Embryonic facial prominence (tissue), 1 donor: ENCODE results near the gene CXCR1.
"Not testable (repeated sequence)": the region's sequence is repeated elsewhere in the genome, so short reads cannot be mapped to it uniquely, and the experiment has no call there.

Experiments
- DNase-seq: peaks from one replicate; pipeline ENCODE4 v3.0.0-alpha.2; 2016; ENCODE audit errors: extremely low spot score

The CXCR1 gene

DNA sequence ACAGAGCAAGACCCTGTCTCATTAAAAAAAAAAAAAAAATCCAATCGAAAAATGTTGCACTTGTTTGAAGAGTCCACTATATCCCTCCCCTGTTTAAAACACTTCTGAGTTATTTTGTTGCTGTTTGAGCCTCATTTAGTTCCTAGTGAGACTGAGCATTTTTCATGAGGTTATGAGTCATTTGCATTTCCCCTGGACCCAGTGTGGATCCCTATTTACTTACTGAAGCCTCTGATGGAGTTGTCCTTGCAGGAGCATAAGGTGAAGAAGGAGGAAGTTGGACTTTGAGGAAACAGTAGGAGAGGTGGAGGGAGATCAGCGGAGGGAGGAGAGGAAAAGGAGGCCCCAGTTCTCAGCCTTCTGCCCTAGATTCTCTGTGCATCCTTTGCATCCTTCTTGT lies 5.1 kb downstream of the CXCR1 start:
- no peak for DNase-seq

- DNase-seq: no peak
These were observed 10.7 kb downstream of the CXCR1 start for GRCh38 chr2:218155953-218156479.

- DNase-seq: no peak
These were observed 14.0 kb downstream of the CXCR1 start for GRCh38 chr2:218152777-218153176.

GRCh38 chr2:218152172-218152571 lies 14.6 kb downstream of the CXCR1 start:
- DNase-seq: no peak

- DNase-seq: no peak
These were observed 16.8 kb downstream of the CXCR1 start for GRCh38 chr2:218149848-218150440.

DNA sequence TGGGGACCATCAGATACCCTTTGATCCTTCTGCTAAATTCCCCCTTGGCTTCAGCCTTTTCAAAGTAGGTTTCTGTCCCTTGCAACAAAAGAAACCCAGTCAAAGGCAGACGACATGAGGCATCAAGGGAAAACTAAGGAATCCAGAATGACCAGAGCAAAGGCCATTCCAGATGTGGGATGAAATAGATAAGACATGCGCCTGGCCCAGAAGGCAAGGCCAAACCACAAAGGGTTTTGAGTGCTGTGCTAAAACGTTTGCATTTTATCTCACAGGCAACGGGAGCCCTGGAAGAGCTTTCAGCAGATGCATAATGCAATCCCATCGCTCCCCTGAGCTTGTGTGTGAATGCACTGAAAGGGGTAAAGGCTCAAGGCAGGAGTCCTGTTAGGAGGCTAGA lies 17.7 kb downstream of the CXCR1 start:
- DNase-seq: no peak

GRCh38 chr2:218146056-218146455 lies 20.7 kb downstream of the CXCR1 start:
- DNase-seq: no peak

GRCh38 chr2:218145124-218145523 lies 21.6 kb downstream of the CXCR1 start:
- DNase-seq: no peak

DNA sequence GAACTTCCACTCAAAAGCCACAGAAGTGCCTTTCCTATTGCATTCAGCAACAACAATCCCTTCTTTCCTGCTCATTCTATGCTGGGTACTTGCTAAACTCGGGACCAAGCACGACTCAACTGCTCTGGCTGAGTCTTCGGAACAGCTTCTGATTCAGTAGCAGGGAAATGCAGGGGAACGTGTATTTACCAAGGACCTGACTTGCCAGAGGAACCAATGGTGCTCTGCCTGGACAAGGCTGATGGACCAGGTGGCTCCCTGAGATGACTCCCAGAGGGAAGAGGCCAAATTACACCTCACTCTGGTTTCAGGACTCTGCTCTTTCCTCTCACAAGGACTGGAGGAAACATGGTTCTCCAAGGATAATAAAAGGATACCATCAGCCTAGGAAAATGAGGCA lies 28.7 kb downstream of the CXCR1 start:
- DNase-seq: no peak

GRCh38 chr2:218137514-218137913 lies 29.2 kb downstream of the CXCR1 start:
- no peak for DNase-seq

DNA sequence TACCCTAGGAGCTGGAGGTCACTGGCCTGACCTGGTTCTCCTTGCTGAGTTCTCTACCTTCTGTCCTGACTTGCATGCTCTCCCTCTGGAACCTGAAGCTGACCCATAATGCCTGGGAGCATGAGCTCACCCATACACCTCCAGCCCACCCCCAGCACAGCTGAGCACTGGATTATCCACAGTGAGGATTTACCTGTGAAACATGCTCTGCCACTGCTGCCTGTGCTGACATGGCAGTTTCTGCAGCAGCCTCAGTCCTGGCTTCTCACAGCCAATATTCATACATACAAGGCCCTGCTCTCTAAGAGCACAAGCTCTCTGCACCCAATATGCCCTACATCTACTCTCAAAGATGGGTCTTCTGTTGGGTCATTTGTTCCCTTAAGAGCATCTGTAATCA lies 35.9 kb downstream of the CXCR1 start:
- DNase-seq: no peak

DNA sequence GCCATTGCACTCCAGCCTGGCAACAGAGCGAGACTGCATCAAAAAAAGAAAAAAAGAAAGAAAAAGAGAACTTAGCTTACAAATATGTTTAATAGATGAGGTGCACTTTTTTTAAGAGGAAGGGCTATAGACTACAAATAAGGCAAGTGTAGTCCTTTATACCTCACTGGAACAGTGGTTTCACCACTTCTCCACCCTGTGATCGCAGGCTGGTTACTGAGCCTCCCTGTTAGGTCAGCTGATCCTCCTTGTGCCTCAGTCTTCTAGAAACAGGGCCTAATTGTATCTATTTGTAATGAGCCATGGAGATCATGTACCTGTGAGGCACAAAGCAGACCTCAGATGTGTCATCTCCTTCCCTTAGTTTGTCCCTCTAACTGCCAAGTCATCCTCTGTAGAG lies 36.4 kb downstream of the CXCR1 start:
- no peak for DNase-seq

DNA sequence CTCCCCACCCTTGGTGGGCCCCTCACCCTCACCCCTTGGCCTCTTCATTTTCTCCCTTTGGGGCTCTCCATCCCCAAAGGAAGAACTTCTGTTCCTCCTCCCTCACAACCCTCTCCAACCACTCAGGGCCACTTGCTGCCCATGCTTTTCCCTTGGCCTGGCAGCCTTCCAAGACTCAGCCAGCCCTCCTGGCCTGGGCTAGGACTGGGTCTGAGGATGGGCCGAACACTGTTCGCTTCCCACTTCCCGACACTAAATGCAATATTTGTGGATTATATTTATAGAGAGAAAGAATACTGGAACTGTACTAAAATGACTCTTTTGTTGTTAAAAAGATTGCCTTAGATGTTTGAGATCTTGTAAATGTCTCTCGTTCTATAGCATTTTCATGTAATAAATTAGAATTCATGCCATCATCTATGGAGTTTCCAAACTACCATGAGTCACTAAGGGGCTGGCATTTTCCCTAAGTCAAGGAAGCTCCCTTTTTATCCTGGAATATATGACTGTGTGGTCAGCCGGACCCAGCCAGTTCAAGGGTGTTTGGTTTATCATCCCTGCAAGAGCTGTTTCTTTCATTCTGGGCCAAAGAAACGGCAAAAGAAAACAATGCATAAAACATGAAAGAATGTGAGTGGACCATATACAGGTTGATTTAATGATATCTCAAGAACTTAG lies 37.2 kb downstream of the CXCR1 start:
- DNase-seq: no peak

GRCh38 chr2:218128781-218129457 lies 37.8 kb downstream of the CXCR1 start:
- DNase-seq: no peak

- DNase-seq: no peak
These were observed 38.8 kb downstream of the CXCR1 start for GRCh38 chr2:218127929-218128455.

DNA sequence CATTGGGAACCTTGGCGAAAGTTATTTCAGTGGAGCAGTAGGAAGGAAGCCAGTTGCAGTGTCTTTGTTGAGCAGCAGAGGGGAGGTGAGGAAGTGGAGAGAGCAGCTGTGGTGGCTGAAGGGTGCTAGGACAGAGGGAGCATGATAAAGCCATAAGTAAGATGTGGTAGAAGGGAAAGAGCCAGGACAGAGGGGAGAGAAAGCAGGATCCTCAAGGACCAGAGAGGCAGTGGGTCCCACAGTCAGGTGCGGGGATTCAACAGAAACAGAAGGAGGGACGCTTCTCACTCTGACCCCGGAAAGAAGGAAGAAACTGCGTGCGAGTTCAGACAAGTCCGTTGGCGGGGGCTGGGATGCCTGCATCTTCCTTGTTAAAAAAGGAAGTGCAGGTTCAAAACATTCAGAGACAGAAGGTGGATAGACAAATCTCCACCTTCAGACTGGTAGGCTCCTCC lies 41.1 kb downstream of the CXCR1 start, which contains the start of gene CXCR2:
TSS of gene CXCR2 (plus strand) at position 403 of the 455 bp plus-strand sequence. CDS start 8,774 bp downstream, outside the sequence.
- DNase-seq: no peak

- no peak for DNase-seq
These were observed 41.7 kb downstream of the CXCR1 start for GRCh38 chr2:218125095-218125494.

DNA sequence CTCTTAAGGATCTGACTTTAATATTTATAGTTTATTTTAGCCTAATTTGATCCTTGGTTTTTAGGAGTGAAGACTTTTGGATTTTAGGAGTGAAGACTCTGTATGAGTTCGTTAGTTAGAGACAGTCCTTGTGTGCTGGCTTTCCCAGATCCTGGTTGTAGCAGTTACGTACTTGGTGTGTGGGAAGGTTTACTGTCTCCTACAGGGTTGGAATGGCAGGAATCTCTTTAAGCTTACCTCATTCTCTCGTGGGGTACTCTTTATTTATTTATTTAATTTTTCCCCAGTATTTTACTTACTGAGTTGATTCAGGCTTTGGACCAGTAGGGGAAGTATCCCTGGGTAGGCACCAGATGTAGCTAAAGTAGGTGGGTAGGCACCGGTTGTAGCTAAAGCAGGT lies 42.8 kb downstream of the CXCR1 start:
- no peak for DNase-seq

DNA sequence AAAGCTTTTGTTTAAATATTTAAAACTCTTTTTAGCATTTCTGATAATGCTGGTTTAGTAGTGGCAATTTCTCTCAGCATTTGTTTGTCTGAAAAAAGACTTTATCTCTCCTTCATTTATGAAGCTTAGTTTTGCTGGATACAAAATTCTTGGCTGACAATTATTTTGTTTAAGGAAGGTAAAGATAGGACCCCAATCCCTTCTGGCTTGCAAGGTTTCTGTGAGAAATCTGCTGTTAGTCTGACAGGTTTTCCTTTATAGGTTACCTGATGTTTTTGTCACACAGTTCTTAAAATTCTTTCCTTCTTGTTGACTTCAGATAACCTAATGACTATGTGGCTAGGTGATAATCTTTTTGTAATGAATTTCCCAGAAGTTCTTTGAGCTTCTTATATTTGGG lies 44.5 kb downstream of the CXCR1 start:
- not testable (repeated sequence) for DNase-seq

GRCh38 chr2:218121789-218122188 lies 45.0 kb downstream of the CXCR1 start:
- not testable (repeated sequence) for DNase-seq
